Caco-2 (cell line): ENCODE results near the gene TGFA. TPM values are rescaled to one million over a fixed set of nuclear protein-coding genes. Genes with fewer than 3 reads are reported as not detected.
A peak's percentile ranks its signal among the peaks of the same experiment; 100 is the strongest.

Source experiments
- Bru-seq: library from RNA; stranded (reverse); fragments of 400-500 nt; gene quantifications from one replicate; lab custom pipeline; 2021; lab: Mats Ljungman, UMichigan
- BruChase-seq, 2 experiments: library from RNA; stranded (reverse); fragments of 400-500 nt; gene quantifications; one replicate each; lab custom pipeline; 2021; lab: Mats Ljungman, UMichigan
- BruUV-seq: library from RNA; stranded (reverse); fragments of 400-500 nt; replicated peaks from 2 replicates; lab custom pipeline; 2021; lab: Mats Ljungman, UMichigan
- CTCF ChIA-PET: fragments of 300-600 bp; sonication (Branson Sonifier 250); formaldehyde crosslinking; loops from one replicate; lab custom pipeline; 2022; ENCODE audit warnings: antibody characterized with exemption; lab: Charles Lee
- POLR2A ChIA-PET: fragments of 300-600 bp; sonication (Branson Sonifier 250); formaldehyde crosslinking; loops from one replicate; lab custom pipeline; 2022; ENCODE audit warnings: antibody characterized with exemption; lab: Charles Lee
- DNase-seq, 2 experiments: peaks; one replicate each; pipeline versions ENCODE4 v3.0.0 to v3.0.0-alpha.2; 2020 to 2022
- H3K27me3 ChIP-seq: replicated peaks from 2 replicates; pipeline ENCODE4 v1.6.0; 2011; ENCODE audit warnings: low read length; ENCODE audit not compliant: control insufficient read depth, insufficient read depth
- H3K36me3 ChIP-seq: 2 replicates; pipeline ENCODE4 v1.5.1; 2011; ENCODE audit warnings: low read length; ENCODE audit not compliant: control insufficient read depth, insufficient read depth
- H3K4me1 ChIP-seq: fragments of 250-450 bp; sonication (Bioruptor Pico); 2 replicates; pipeline ENCODE4 v1.5.1; 2020; ENCODE audit warnings: mild to moderate bottlenecking
- H3K4me3 ChIP-seq: 2 replicates; pipeline ENCODE4 v1.5.1; 2011; ENCODE audit warnings: low read depth, mild to moderate bottlenecking, control low read depth, low read length
- H3K9me3 ChIP-seq: fragments of 250-450 bp; sonication (Bioruptor Pico); 2 replicates; pipeline ENCODE4 v1.5.1; 2020; ENCODE audit warnings: mild to moderate bottlenecking, moderate library complexity
- H3K27ac Mint-ChIP-seq: one replicate; pipeline ENCODE4 v1.8.0; 2022; ENCODE audit warnings: mixed read lengths; ENCODE audit not compliant: unreplicated experiment
- H3K27me3 Mint-ChIP-seq: one replicate; pipeline ENCODE4 v1.8.0; 2022; ENCODE audit warnings: mixed read lengths; ENCODE audit not compliant: insufficient read depth, unreplicated experiment
- H3K36me3 Mint-ChIP-seq: one replicate; pipeline ENCODE4 v1.8.0; 2022; ENCODE audit warnings: mild to moderate bottlenecking, mixed read lengths; ENCODE audit not compliant: insufficient read depth, unreplicated experiment
- H3K4me1 Mint-ChIP-seq: one replicate; pipeline ENCODE4 v1.8.0; 2022; ENCODE audit warnings: low read depth, mixed read lengths; ENCODE audit not compliant: unreplicated experiment
- H3K4me3 Mint-ChIP-seq: one replicate; pipeline ENCODE4 v1.8.0; 2022; ENCODE audit warnings: mild to moderate bottlenecking, moderate library complexity, mixed read lengths; ENCODE audit not compliant: unreplicated experiment
- H3K9me3 Mint-ChIP-seq: one replicate; pipeline ENCODE4 v1.8.0; 2022; ENCODE audit warnings: mixed read lengths; ENCODE audit not compliant: unreplicated experiment
- intact Hi-C: fragments of 100-400 bp; cut with micrococcal nuclease; formaldehyde crosslinking; loops from one replicate; pipeline ENCODE4 v1.10.0; 2022; ENCODE audit not compliant: unreplicated experiment
- long read RNA-seq: library from polyadenylated mRNA; stranded (forward); transcript quantifications from one replicate; pipeline ENCODE4 v2.0.0, GENCODE V29; 2022
- total RNA-seq: library from RNA; stranded (reverse); gene quantifications from 2 replicates; pipeline ENCODE4 v1.2.3, GENCODE V29; 2022
- TF ChIP-seq, protein P1 (sequence below), 2 experiments: fragments of 200-600 bp in 1 of 2; IDR thresholded peaks; 1 replicate in 1 of 2; 2 replicates in 1 of 2; pipeline versions ENCODE4 v1.5.1 to v1.8.0; 2011 to 2022; ENCODE audit warnings: antibody characterized with exemption in 1 of 2, control low read depth in 1 of 2, inconsistent platforms in 1 of 2, low read depth in 1 of 2, low read length in 1 of 2, mild to moderate bottlenecking in 1 of 2, moderate library complexity in 1 of 2; ENCODE audit not compliant: insufficient read depth in 1 of 2, severe bottlenecking in 1 of 2, unreplicated experiment in 1 of 2

TGFA gene
- total RNA-seq (0.32 and 0.70 TPM in 2 replicates), Bru-seq, nascent RNA (percentile 22 among the genes with signal in this experiment), BruChase-seq, experiment 1, labeled RNA remaining after a 2-hour chase (percentile 26 among the genes with signal in this experiment), BruChase-seq, experiment 2, labeled RNA remaining after a 6-hour chase (percentile 20 among the genes with signal in this experiment)
- long read RNA-seq, result 0 reads

DNA sequence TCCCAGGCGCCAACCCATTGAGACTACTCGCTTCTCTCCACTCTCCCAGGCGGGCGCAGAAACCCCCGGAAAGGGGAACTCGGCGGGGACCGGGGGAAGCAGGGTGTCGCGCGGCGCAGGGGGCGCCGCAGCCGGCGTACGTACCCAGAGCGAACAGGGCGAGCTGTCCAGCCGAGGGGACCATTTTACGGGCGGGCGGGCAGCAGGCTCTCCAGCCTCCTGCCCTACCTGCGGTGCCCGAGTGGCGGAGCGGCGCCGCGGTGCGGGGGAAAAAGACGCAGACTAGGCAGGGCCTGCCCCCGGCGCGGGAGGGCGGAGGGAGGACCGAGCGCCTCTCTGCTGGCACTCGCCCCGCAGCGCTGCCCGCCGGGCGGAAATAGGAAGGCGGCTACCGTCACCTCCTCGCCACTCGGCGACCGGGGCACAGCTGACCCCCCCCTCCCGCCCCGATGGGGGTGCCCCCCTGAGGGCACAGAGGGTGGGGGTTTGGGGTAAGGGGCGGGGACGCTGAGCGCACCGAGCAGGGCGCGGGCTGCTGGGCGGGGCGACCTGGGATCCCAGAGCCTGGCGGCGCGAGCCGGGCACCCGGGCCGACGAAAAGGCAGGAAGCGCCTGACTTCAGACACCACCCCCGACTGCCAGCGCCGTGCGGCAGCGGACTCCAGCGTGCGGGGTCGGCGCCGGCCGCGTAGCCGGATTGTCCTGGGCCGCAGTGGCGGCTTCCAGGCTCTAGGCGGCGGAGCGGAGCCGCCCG is at the start of gene TGFA:
Gene TGFA (minus strand): TSS at position 243 of the 754 bp plus-strand sequence. CDS start 59 bp downstream, at position 184.
- intact Hi-C loops, result loop anchor here (1.0 to 10.0 kb wide), 4 partner anchors 64 to 251 kb away; partner anchors contain the start of gene FAM136A
- POLR2A ChIA-PET, result interaction anchor here (0.7 kb wide), 1 partner anchor 1469 kb away, joined by 3 read pairs; no protein-coding TSS in a partner anchor
- Histone ChIP-seq H3K9me3 (no peaks in the 10 kb centered on the region), H3K4me3 (peak within 1 kb of the TSS; percentile 44), H3K27me3 (peaks cover 7% of the 10 kb centered on the region), H3K4me1 (peaks cover 19% of the 10 kb centered on the region), H3K36me3 (no peaks in the 10 kb centered on the region)
- Mint-ChIP-seq H3K27ac (peak within 1 kb of the TSS; percentile 73), H3K27me3 (peaks cover 28% of the 10 kb centered on the region), H3K9me3 (no peaks in the 10 kb centered on the region), H3K36me3 (peaks cover 6% of the 10 kb centered on the region), H3K4me1 (peaks cover 11% of the 10 kb centered on the region), H3K4me3 (peak within 1 kb of the TSS; percentile 87)
- TF ChIP-seq, protein P1, sequence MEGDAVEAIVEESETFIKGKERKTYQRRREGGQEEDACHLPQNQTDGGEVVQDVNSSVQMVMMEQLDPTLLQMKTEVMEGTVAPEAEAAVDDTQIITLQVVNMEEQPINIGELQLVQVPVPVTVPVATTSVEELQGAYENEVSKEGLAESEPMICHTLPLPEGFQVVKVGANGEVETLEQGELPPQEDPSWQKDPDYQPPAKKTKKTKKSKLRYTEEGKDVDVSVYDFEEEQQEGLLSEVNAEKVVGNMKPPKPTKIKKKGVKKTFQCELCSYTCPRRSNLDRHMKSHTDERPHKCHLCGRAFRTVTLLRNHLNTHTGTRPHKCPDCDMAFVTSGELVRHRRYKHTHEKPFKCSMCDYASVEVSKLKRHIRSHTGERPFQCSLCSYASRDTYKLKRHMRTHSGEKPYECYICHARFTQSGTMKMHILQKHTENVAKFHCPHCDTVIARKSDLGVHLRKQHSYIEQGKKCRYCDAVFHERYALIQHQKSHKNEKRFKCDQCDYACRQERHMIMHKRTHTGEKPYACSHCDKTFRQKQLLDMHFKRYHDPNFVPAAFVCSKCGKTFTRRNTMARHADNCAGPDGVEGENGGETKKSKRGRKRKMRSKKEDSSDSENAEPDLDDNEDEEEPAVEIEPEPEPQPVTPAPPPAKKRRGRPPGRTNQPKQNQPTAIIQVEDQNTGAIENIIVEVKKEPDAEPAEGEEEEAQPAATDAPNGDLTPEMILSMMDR (IDR thresholded peaks at IDR 0.05; ENCODE audit: insufficient read depth in 1 of 2, low read depth in 1 of 2, low read length in 1 of 2, severe bottlenecking in 1 of 2, unreplicated experiment in 1 of 2), result peak in 1 of 2 experiments; percentile 76
- CTCF ChIA-PET, result interaction anchor here (0.6 kb wide), 1 partner anchor 93 kb away, joined by 3 read pairs; no protein-coding TSS in a partner anchor
- no TSS peak for BruUV-seq
- DNase-seq, result peak; percentile 69 to 77

- intact Hi-C loops, result no loop called here
- Histone ChIP-seq H3K36me3 (no peaks in the 10 kb centered on the region), H3K9me3 (peaks cover 4% of the 10 kb centered on the region; the same call in 1 of the 2 replicates), H3K4me3 (no peak overlapping the region), H3K27me3 (no peaks in the 10 kb centered on the region), H3K4me1 (no peaks in the 10 kb centered on the region)
- BruUV-seq, result no TSS peak
- H3K4me1 Mint-ChIP-seq, result no peaks in the 10 kb centered on the region
- no peak overlapping the region for H3K4me3 Mint-ChIP-seq
- H3K9me3 Mint-ChIP-seq, result no peaks in the 10 kb centered on the region
- no peak overlapping the region for H3K27ac Mint-ChIP-seq
- no peaks in the 10 kb centered on the region for H3K36me3 Mint-ChIP-seq
- H3K27me3 Mint-ChIP-seq, result peaks cover 21% of the 10 kb centered on the region
- DNase-seq, result no peak
- POLR2A ChIA-PET, result no interaction called here
- CTCF ChIA-PET, result no interaction called here
- TF ChIP-seq, protein P1 (IDR thresholded peaks at IDR 0.05; ENCODE audit: insufficient read depth in 1 of 2, low read depth in 1 of 2, low read length in 1 of 2, severe bottlenecking in 1 of 2, unreplicated experiment in 1 of 2), result no peak
Measured at GRCh38 chr2:70603066-70603465, 49.4 kb upstream of the TGFA start.

- TF ChIP-seq, protein P1 (IDR thresholded peaks at IDR 0.05; ENCODE audit: insufficient read depth in 1 of 2, low read depth in 1 of 2, low read length in 1 of 2, severe bottlenecking in 1 of 2, unreplicated experiment in 1 of 2), result no peak
- Histone ChIP-seq H3K9me3 (peaks cover 4% of the 10 kb centered on the region; the same call in 1 of the 2 replicates), H3K36me3 (no peaks in the 10 kb centered on the region), H3K4me1 (no peaks in the 10 kb centered on the region), H3K4me3 (no peak overlapping the region), H3K27me3 (no peaks in the 10 kb centered on the region)
- Mint-ChIP-seq H3K4me3 (no peak overlapping the region), H3K27ac (no peak overlapping the region), H3K36me3 (no peaks in the 10 kb centered on the region), H3K27me3 (peaks cover 15% of the 10 kb centered on the region), H3K9me3 (no peaks in the 10 kb centered on the region), H3K4me1 (no peaks in the 10 kb centered on the region)
- POLR2A ChIA-PET, result no interaction called here
- DNase-seq, result no peak
- BruUV-seq, result no TSS peak
- intact Hi-C loops, result no loop called here
- CTCF ChIA-PET, result no interaction called here
Measured at GRCh38 chr2:70598197-70598596, 44.6 kb upstream of the TGFA start.
